Glomerular visceral epithelial cell (primary cell): ENCODE data around the gene POP5.
"Not testable (repeated sequence)": the region's sequence is repeated elsewhere in the genome, so short reads cannot be mapped to it uniquely, and the experiment has no call there.

Experiments used
- DNase-seq: peaks from one replicate; pipeline ENCODE4 v3.0.0-alpha.2; 2016; ENCODE audit errors: extremely low spot score

POP5 gene

DNA sequence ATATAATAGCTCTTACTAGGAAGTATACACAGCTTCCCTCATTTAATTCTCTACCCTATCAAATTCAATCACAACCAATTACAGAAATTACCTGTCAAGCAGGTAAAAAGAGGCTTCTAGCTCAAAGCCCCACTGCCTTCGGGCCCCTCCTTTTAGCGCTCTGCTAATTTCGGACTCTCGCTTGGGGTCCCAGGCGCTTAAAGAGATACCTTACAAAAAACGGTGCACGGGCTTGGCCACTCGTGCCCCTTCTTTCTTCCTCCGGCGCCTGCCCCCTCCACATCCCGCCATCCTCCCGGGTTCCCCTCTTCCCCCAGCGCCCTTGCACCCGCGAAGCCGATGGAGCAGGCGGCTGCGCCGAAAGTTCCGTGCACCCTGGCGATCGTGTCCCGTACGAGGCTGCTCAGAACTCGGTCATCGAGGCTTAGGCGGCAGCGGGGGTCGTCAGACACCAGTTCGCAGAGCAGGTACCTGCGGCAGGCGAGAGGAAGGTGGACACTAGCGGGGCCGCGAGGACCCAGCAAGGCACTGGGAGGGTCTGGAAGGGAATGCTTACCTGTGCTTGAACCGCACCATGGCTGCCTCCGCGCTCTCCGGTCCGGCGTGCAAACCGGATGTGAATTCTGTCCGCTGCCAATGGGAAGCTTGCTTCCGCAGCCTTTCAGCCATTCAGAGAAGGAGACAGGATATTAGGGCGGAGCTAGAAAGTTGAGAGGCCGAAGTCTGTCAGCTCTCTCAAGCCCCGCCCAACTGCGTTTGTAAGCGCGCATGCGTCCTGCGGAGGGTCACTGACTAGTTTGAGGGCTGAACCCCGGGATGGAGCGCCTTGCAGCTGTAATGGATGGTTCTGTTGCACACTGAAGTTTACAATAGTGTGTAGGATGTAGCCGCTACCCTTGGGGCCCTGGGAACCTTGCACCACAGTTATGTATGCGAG is at the start of gene POP5:
POP5 (minus strand) TSS at position 616 of the 937 bp plus-strand sequence; CDS start at position 576, 40 bp downstream.
- peak; percentile 97 for DNase-seq

- no peak for DNase-seq
These were observed 49.1 kb upstream of the POP5 start for GRCh38 chr12:120630104-120630892.

DNA sequence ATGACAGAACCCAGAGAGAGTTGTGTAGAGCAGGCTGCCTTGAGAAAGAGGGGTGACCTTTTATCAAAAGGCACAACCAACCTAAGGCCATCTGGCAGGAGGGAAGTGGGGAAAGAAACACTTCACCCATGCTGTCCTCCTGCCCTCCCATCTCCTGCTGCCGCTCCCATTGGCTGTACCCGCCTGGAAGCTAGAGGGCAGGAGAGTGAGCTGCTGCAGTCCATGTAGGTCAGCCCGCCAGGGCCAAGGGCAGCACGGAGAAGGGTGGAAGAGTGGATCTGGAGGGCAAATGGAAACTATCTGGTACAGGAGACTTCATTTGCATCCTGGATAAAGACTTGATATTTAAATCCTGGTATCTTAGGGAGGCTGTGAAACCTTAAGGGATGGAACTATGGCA is 47.7 kb upstream of the POP5 start:
- DNase-seq: no peak

DNA sequence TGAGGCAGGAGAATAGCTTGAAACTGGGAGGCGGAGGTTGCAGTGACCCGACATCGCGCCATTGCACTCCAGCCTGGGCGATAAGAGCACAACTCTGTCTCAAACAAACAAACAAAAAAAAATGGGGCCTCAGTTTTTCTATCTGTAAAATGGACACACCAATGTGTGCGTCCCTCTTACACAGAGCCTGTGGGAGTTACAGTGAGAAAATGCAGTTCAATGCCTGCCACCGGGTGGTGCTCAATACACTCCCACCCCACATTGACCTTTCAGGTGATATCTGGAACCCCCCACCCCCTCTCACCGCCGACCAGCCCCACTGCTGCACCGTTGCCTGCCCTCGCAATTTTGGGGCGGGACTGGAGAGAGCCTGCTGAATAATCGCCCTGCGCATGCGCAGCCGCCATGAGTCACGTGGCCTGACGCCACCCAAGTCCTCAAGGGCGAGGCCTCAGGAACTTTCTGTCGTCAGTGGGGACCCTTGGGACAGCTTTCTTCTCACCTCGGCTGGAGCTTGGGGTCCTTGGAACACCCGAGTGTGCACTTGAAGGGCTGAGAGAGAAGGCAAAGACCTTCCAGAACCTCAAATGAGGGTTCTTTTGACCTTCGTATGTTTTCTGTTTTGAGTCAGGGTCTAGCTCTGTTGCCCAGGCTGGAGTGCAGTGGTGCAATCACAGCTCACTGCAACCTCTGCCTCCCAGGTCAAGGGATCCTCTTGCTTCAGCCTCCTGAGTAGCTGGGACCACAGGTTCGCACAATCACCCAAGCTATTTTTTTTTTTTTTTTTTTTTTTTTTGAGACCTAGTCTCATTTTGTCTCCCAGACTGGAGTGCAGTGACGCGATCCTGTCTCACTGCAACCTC is 44.6 kb upstream of the POP5 start:
- no peak for DNase-seq

- DNase-seq: no peak
These were observed 39.4 kb upstream of the POP5 start for GRCh38 chr12:120620624-120621023.

DNA sequence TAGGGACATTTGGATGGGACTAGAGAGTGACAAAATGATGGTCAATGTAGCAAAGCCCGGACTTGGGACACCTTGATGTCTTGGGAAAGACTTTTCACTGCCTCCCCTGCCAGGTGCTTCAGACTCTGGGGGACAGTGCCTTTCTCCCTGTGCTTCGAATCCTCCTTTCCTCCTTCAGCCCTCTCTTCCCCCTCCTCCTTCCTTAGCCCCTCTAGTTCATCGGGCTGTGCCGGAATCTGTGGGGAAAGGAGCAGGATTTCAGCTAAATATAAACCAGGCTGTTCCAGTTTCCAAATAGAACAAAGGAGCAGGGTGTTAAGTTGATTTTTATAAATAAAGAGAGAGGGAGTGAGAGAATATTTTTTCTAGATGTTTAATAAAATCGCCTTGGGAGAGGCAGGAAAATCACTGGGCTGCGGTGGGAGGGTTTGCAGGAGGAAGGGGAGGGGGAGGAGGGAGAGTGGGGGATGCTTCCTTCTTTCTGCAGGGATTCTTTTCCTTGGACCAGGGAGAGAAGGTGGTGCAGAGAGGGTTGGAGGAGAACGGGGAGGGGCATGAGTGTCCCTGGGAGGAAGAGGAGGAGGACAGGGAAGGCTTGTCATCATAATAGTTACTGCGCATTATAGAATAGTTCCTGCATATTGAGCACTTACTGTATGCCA is 37.9 kb upstream of the POP5 start:
- DNase-seq: no peak

- not testable (repeated sequence) for DNase-seq
These were observed 36.6 kb upstream of the POP5 start for GRCh38 chr12:120617767-120618166.

- DNase-seq: not testable (repeated sequence)
These were observed 36.0 kb upstream of the POP5 start for GRCh38 chr12:120617193-120617592.

- no peak for DNase-seq
These were observed 33.6 kb upstream of the POP5 start for GRCh38 chr12:120614848-120615247.

DNA sequence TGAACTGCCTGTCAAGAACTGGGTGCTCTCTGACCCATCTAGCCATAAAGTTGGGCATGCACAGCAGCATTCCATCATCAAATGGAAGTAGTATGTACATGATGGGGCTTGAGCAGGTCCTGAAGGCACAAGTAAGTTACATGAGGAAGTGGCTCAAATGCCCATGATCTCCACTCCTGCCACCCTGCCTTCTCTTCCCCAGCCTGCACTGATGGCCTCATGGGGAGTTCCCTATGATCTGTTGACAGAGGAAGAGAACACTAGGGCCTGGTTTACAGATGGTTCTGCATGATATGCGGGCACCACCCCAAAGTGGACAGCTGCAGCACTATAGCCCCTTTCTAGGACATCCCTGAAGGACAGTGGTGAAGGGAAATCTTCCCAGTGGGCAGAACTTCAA is 30.3 kb upstream of the POP5 start:
- DNase-seq: not testable (repeated sequence)

- no peak for DNase-seq
These were observed 29.4 kb upstream of the POP5 start for GRCh38 chr12:120610560-120610959.

DNA sequence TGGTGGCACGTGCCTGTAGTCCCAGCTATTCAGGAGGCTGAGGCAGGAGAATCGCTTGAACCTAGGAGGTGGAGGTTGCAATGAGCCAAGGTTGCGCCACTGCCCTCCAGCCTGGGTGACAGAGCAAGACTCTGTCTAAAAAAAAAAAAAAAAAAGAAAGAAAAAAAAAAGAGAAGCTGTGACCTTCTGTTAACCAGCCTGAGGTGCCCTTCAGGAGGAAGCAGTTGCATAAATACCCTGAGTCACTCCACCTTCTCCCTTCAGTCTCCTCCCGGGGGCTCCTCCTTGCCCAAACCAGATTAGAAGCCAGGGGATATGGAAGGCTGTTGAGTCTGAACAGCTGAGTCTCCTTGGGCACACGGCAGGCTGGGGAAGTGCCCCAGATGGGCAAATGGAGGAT is 21.2 kb upstream of the POP5 start:
- DNase-seq: not testable (repeated sequence)

GRCh38 chr12:120599672-120600552 is 18.7 kb upstream of the POP5 start:
- no peak for DNase-seq

- DNase-seq: peak; percentile 50
These were observed 17.7 kb upstream of the POP5 start for GRCh38 chr12:120598674-120599463.

GRCh38 chr12:120597861-120598260 is 16.7 kb upstream of the POP5 start:
- no peak for DNase-seq

DNA sequence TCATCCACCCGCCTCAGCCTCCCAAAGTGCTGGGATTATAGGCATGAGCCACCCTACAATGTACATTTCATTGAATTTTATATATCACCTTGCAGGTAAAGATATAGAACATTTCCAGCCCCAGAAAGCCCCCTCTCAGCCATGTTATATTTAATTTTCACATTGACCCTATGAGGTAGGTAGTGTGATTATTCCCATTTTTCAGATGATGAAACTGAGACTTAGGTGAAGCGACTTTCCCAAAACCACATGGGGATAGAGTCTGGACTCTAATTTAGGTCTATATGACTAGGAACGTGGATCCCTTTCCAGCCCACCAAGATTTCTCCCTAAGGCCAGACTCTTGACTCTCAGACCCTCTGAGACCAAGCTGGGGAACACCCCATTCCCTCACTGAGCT is 15.7 kb upstream of the POP5 start:
- DNase-seq: no peak

DNA sequence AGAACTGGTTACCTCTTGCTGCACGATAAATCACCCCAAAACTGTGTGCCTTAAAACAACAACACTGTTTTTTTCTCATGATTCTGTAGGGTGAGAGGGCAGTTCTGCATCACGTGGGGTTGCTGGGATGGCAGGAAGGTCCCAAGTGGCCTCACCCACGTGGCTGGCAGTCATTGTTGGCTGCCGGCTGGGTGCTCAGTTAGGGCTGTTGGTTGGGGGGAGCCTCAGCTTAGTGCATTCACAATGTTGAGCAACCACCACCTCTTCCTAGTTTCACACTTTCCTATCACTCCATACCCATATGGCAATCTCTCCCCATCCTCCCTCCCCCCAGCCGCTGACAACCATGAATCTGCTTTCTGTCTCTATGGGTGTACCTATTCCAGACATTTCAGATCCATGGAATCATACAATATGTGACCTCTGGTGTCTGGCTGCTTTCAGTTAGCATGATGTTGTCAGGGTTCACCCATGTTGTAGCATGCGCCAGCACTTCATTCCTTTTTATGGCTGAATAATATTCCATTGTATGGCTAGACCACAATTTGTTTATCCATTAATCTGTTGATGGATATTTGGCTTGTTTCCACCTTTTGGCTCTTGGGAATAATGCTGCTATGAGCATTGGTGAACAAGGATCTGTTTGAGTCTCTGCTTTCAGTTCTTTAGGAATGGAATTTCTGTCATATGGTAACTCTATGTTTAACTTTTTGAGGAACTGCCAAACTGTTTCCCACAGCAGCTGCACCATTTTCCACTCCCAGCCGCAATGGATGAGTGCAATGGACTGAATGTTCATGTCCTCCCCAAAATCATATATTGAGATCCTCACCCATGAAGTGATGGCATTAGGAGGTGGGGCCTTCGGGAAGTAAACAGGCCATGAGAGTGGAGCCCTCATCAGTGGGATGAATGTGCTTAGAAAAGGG is 11.2 kb upstream of the POP5 start:
- DNase-seq: no peak

- no peak for DNase-seq
These were observed 9.7 kb upstream of the POP5 start for GRCh38 chr12:120590741-120591407.
